ENCODE data around the gene ESRRG.

ESRRG gene

DNA sequence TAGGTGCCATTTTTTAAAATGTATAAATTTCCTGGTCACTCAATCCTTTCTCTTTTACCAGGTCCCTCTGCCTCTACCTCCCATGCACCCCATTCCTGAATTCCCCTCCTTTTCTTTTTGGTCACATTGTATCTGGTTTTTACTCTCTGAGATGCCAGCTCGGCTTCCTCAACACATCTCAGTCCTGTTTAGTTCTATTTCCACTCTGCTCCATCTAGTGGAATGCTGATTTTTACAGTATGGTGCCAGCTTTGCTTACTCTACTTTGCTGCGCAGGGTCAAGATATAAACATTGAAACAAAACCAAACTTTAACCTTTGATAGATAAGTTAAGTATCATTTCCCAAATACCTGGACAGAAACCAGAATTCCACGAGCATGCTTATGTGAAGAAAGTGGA, 96.0 kb downstream of the ESRRG start:
- DNase-seq (ENCODE audit: low spot score) = no peak

DNA sequence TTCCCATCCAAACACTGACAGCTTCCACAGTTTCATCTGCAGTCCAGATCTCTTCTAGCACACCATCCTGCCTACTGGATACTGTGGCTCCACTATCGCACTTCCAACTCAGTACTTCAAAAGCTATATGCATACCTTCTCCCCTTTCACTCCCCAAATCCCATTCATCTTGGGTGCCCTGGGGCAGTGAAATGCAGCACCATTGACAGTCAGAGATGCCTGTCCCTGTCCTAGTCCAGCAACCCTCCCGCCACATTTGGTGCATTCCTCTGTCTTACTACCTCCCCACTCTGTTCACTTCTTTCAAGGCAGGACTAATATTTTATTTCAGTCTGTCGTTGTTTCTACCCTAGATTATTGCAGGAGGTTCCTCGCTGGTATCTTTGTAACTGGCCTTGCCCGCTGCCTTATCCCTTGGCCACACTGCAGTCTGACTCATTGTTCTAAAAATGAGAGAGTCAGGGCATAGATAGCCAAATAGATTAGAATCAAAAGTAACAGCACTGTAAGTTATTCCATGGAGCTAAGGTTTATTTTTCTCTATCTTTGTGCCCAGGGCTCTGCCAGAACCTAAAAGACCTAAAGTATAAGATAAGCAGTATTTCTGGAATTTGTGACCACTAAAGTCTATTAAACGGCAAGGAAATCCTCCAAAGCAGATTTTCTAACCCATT, 96.7 kb downstream of the ESRRG start:
- DNase-seq (ENCODE audit: low spot score) = no peak

DNA sequence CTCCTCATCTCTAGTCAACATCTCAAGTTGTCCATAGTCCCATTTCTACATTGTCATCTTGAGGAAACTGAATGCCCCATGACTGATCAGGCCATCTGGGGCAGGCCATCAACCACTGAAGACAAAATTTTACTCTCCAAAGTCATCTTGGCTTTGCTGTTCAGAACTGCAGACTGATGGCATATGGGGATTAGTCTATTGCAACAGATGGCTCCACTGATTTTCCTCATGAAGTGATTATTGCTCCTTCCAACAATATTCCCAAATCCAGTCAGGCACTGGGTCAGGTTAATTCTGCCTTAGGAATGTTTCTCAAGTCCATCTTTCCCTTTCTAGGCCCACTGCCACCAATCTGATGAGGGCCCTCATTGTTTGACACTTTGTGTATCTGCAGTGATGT, 101.7 kb downstream of the ESRRG start:
- peak; percentile 51 for DNase-seq (ENCODE audit: low spot score)

DNA sequence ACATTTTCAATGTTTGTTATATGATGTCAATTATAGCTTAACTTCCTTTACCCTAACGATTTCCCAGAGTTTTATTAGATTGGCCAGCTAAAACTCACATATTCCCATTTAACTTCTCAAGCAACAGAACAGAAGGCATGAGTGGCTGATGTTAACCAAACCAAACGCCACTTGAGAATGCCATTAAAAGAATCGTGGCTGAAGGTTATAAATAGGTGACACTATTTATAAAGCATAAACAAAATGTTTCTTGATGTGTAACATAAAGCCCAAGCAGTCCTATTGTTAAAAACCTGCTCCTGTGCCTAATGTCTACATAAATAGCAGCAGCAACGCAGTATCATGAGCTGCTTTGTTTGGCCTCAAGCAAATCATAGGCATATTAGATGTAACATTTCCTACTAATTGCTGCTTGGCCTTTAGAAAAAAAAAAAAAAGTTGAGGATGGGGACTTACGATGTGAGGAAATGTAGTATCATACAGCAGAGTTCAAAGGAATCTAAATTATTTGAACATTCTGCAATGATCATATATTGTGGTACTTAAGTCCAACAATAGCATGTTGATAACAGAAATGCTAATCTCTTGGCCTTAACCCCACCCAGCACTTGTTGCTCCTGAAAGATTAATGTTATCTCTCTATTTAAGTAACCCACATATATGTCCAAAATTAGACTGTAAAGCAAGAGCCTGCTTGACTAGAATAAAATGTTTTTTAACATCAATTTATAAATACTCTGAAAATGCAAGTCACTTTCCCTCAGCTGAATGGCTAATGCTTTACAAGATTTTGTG, 106.0 kb downstream of the ESRRG start:
- DNase-seq (ENCODE audit: low spot score) = no peak

DNA sequence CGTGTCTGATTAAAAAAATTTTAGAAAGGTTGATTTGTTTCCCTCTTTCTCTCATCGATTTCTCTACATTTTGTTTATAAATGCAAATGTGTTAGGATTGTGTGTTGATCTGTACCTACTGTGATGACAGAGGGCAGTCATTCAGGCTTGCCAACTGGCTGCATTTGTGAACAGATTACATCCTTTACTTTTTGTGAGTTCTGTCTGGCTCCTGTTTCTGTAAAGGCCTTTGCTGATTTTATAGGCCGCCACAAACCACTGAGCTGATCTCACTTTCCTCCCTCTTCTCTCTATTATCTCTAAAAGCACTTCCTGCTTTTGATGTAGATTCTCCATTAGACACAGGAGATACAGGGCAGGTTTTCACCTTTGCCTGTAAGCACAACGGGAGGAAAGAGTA, 106.8 kb downstream of the ESRRG start:
- DNase-seq (ENCODE audit: low spot score) = no peak

DNA sequence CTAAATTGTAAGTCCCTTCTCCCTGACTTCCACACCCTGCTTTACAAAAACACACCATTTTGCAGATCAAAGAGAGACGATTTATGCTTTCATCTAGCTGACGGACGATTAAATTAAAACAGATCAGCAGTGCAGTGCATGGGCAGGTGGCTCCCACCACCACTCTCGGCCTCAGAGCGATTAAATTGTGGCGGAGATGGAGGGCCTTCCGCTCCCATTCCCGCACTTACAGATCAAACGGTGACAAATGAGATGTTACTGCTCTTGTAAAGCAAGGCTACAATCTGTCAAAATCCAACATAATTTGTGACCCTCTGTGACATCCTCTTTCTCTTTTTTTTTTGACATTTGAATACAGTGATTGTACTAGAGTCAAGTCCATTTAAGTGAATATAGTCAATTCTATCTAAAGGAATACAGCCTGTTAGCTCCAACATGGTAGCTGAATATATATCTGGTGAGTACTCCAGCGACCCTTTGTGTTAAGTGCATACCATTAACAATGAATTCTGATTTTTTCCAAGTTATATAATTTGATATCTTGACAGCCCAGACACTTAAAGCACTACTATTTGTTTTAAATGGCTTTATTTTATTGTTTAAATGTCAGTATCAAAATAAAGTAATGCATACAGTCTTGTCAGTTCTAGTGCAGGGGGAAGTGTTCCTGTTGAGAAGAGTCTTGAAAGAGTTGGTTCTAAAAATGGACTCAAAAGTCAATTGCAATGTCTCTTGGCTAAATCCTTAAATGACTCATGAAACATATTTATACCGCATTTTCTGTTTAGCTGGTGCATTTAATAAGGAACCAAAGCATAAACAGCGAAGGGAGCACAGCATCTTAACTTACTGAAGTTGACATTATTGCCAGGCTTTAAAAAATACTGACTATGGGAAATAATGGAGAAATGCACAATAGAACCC, 109.0 kb downstream of the ESRRG start:
- no peak for DNase-seq (ENCODE audit: low spot score)

DNA sequence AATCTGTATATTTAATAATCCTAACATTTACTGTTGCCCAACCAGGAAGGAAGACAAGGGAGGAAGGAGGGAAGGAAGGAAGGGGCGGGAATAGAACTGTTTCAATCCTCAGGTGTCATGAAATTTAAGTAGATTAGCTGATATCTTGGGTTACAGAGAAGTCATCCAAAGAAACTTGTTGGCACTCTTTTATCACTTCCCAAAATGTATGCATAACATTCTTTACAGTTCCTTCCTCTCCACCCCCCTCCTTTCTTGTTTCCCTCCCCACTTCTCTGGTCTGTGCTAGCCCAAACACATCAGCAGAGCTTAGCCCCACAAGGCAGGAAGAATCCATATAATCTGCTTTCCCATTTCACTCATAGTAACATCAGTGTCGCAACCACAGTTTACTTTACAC, 110.9 kb downstream of the ESRRG start:
- no peak for DNase-seq (ENCODE audit: low spot score)

DNA sequence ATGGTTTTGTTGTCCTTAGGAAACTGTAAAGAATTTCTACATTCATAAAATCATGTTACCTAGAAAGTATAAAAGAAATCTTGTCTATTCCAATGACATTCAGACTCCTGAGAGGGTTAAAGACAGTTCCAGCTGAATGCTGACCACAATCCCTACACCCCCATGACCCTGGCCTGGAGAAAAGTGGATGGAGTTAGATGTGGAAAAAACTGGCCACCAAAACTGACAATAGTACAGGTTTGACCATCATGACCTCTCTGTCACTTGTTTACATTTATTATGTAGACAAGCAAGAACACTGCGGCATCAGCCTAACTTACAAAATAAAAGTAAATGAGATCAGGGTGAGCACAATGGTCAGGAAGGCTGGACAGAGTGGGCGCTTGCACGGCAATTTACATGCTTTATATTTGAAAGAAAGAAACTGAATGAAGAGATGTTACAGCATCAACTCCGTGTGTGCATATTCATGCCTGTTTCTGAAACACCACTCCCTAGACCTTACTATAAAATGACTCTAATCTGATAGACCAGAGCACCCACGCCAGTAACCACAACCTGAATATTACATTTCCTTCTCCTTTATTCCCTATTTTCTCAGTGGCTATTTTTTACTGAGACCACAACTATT, 116.0 kb downstream of the ESRRG start:
- no peak for DNase-seq (ENCODE audit: low spot score)

DNA sequence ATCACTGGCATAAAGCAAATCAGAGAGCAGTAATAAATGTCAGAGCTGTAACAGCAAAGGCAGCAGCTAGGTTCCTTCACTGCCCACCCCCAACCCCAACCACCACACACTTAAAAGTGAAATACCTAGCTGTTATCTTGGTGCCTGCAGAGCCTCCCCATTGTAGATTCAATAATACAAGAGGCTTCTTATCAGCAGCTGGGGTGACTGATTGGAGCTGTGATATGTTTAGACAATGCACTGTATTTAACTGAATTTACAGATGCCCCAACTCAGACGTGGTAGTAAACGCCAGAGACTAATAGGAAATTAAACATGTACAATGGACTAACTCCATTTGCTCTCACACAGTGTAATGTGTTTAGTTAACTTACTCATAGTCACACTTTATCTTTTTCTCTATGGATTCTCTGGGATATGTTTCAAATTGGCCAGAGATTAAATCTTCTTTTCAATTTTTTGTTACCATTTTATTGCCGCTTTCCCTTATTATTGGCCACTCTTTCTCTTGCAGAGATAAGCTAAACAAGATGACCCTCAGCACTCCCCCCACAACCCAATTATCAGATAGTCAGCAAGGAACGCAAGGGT, 117.1 kb downstream of the ESRRG start:
- no peak for DNase-seq (ENCODE audit: low spot score)

DNA sequence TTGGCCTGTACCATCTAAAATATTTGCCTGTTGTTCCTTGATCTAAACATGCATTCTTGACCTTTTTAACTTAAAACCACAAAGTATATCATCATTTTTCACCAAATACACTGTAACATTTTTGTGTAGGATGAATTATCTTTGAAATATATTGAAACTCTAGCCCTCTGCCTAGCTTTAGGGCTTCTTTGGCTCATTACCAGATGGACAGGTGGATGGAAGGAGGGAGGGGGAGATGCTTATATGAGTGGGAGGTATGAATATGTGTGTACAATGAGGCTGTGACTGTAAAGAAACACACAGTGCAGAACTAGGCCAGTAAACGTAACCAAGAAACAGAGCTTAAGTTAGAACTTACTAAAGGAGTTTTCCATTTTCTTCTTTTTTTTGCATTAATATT, 118.5 kb downstream of the ESRRG start:
- DNase-seq (ENCODE audit: low spot score) = no peak

DNA sequence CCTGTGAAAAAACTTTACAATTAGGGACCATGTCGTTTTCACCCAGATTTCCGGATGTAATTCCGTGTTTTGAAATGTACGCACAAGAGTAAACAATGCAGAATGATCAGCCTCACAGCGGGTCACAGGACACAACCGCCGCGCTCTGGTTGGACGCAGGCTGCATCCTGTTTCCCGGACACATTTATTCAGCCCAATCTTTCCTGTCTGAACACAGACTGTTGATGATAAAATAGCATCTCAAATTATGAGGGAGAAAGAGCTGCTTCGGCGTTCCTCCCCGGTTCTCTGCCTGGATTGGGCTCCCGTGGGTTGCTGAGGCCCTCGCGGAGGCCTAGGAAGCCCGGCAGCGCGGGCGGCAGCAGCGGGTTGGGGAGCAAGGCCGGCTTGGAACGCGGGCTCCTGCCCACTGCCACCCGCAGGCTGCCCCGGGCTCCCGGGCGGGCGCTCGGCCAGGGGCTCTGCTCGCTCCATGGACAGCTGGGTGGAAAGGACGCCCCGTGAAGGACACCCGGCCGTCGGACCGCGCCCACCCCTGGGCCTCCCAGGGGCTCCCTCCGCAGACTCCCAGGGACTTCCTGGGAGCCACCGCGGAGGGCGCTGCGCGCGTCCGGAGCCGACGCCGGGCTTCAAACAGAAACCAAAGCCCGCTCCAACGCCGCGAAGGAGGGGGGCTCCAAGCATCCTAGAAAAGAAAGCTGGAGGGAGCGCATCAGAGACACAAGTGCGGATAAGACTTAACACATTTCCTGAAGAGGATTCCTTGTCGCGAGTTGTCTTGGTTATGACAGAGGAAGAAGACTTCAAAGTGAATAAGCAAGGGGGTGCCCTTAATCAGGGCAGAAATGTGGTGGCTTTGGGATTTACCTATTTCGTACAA, 122.3 kb downstream of the ESRRG start:
- DNase-seq (ENCODE audit: low spot score) = peak; percentile 67

DNA sequence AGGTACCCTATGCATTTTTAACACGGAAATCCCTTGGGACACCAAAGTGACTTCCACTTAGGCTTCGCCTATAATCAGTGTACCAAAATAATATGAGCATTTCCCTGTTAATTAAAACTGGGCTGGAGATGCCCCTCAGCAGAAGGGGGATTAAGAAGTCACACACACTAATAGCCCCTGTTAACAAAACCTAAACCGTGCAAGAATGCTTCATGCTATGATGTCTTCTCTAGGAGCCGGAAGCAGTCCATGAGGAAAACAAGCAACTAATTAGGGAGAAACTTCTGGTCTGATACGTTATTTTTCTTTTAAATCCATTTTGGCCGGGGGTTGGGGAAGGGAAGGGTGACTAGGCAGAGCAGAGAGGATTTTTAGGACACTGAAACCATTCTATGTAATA, 123.4 kb downstream of the ESRRG start:
- DNase-seq (ENCODE audit: low spot score) = no peak

DNA sequence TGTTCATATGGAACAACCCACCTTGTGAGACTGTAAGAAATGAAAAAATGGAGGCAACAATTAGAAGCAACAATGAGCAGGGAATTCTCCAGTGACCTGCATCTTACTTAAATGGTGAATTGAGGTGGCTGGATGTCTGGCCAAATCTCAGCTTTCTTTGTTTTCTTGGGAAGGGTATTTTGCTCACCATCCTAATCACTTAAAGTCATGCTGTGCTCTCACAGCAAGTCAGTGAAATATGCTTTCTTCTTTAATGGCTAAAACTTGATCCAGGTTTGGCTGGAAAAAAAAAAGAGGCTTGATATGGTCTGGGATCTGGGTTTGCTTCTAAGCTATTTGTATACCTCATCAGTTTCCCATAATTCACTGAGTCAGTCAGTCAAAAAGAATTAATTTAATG, 124.8 kb downstream of the ESRRG start:
- no peak for DNase-seq (ENCODE audit: low spot score)

DNA sequence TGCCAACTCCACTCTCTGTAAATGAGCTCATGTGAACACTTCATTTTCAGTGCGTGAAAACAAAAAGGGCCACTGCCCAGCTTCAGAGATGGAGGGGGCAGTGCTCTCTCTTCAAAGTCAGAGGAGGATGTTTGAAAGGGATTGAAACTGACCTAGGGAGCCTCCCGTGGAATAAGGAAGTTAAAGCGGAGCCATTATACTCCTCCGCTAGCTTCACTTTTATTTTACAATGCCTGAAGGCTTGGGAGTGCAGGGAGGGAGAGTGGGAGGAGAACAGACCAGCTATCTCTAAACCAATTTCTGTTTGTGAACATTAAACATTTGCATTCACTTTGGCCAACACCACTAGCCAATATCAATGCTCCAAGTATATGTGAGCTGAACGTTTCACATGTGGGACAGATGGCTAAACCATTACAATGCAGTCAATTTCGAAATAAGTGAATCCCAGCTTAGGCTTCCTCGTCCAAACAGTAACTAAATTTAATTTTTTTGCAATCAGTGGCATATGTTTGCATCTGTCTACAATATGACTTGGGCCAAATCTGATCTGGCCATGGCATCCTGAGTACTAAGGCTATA, 126.9 kb downstream of the ESRRG start:
- DNase-seq (ENCODE audit: low spot score) = no peak

DNA sequence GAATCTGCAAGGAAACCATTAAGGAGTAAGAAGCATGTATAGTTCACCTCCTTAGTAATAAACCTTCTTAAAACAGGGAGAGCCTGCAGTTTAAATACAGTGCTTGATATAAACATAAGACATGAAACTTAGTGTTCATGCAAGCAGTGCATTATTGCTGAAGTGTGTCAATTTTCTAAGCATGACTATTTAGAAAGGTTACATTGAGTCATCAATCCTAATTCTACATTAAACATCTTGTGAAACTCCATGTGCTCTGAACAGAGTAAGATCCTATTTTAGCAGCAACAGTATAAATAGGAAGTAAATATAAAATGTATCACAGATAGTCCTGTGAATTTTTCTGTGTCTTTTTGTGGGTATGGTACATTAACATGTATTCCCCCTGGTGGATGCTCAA, 135.5 kb downstream of the ESRRG start:
- DNase-seq (ENCODE audit: low spot score) = no peak

DNA sequence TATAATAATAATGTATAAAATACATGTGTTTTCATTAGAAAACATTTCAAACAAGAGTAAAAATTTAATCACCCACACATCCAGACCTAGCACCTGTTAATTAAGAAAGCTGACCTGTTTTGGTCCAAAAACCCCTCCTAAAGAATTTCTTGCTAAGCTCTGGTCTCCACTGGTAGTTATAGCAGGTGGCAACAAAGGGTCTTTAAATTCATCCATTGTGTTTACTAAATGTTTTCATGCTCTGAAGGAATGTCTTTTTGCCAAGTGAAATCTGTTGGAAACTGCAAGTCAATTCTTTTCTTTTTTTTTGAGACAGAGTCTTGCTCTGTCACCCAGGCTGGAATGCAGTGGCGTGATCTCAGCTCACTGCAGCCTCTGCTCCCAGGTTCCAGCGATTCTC, 141.1 kb downstream of the ESRRG start:
- no peak for DNase-seq (ENCODE audit: low spot score)

DNA sequence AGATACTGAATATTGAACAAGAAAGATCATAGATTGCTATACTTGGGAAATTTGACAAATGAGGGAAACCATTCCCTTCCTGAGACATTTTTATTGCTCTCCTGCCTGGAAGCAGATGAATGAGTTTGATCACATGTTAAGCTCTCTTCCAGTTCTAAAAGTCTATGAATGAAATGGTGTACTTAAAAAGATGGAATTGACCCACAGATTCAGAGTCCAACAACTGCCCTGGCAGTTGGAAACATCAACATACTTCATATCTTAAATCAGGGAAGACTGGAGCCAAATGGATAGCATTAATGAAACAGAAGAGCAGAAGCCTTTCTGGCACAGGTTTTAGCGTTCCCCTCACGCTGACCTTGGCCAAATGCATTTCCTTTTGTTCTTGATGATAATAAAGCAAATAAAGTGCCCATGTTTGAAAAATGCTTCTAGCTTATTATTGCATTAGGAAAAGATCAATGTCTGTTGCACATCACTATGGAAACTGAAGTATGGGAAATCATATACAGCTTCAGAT, 142.6 kb downstream of the ESRRG start:
- DNase-seq (ENCODE audit: low spot score) = no peak

DNA sequence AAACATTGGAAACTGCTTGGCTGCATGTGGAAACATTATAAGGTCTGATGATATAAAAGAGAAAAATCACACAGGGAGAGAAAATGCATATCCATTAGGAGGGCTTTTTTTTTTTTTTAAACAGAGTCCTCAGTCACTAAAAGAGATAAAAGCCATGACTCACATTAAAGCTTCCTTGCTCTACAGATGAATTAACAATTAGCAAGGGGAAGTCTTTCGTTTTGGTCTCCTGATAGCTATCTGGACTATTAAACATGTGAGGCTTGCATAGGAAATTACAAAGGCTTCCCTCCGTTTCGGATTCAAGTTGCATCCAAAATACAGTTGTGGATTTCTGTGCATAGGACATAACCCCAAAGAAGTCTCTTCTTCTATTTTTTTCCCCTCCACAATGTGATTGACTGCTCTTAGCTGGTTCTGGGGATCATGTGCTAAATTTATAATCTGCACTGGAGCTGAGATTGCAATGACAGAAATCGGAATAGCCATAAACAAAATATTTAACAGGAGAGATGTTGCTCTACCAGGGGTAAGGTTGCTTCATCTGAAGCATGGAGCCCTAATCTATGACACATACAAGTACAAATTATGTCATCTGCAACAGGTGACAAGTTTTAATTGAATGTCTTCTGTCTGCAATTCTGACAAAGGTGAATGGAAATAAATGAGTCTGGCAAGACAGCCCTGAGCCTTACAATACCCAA, 146.8 kb downstream of the ESRRG start:
- no peak for DNase-seq (ENCODE audit: low spot score)

DNA sequence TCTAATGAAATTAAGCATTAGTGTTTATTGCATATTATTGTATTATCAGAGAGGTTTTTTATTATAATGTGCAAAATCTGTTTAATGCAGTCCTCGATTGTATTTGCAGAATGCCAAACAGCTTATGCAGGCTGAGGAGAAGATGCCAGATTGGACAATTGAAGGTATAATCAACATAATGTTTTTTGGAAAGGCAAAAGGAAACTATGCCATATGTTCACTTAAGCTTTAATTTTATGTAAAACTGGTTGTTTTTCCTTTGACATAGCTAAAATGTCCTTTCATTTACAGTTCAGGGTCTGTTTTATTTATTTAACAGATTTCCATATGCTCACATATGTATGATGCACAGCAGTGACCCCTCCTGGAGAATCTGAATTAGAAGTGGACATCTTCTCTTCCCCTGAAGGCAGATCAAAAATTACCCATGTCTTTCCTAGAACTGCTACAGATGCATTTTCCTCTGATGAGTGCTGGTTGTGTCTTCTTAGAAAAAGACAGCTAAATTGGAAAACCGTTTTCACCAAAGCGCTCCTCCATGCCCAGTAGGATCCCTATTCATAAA, 156.5 kb downstream of the ESRRG start:
- DNase-seq (ENCODE audit: low spot score) = peak; percentile 45
